K562 (cell line): Measurements from ENCODE around the gene CTSZ. TPM values are rescaled to one million over a fixed set of nuclear protein-coding genes. Genes with fewer than 3 reads are reported as not detected.

Experiments used
- ARID1B ChIP-seq: fragments of 450-650 bp; IDR thresholded peaks from 2 replicates; pipeline ENCODE4 v1.6.1; 2016; ENCODE audit warnings: antibody characterized with exemption, mild to moderate bottlenecking, inconsistent platforms
- BHLHE40 ChIP-seq: IDR thresholded peaks from 2 replicates; pipeline ENCODE4 v1.6.1; 2011; ENCODE audit warnings: low read length, improper control_type of control experiment
- CCAR2 ChIP-seq: fragments of 200-400 bp; formaldehyde crosslinking; IDR thresholded peaks from 2 replicates; pipeline ENCODE4 v1.6.1; 2017; ENCODE audit warnings: mild to moderate bottlenecking, low read depth, low read length
- ESRRA ChIP-seq: fragments of 450-650 bp; IDR thresholded peaks from 2 replicates; pipeline ENCODE4 v1.6.1; 2014; ENCODE audit warnings: low read depth, mild to moderate bottlenecking, moderate library complexity, borderline replicate concordance
- FOXJ2 ChIP-seq: fragments of 200-800 bp; sonication (Bioruptor generic); IDR thresholded peaks from 2 replicates; pipeline ENCODE4 v1.6.1; 2016; ENCODE audit warnings: missing genetic modification characterization, missing compliant biosample characterization
- GATAD2B ChIP-seq: fragments of 450-650 bp; IDR thresholded peaks from 2 replicates; pipeline ENCODE4 v1.6.1; 2017; ENCODE audit warnings: mild to moderate bottlenecking, borderline replicate concordance
- HMG20B ChIP-seq: fragments of 250-450 bp; sonication (Bioruptor Pico); IDR thresholded peaks from 2 replicates; pipeline ENCODE4 v1.5.0; 2021; ENCODE audit warnings: mild to moderate bottlenecking
- HNRNPH1 ChIP-seq: fragments of 200-400 bp; formaldehyde crosslinking; optimal IDR thresholded peaks from 2 replicates; pipeline ENCODE3; 2017; ENCODE audit warnings: low read depth, mild to moderate bottlenecking, low read length, moderate library complexity
- IFI16 ChIP-seq: fragments of 250-450 bp; sonication (Bioruptor Pico); IDR thresholded peaks from 2 replicates; pipeline ENCODE4 v2.1.2; 2022; ENCODE audit warnings: mild to moderate bottlenecking, inconsistent platforms
- KLF6 ChIP-seq: fragments of 250-450 bp; sonication (Bioruptor Pico); IDR thresholded peaks from 2 replicates; pipeline ENCODE4 v1.4.0; 2020; ENCODE audit warnings: mild to moderate bottlenecking, moderate library complexity, borderline replicate concordance
- L3MBTL2 ChIP-seq: fragments of 450-650 bp; IDR thresholded peaks from 2 replicates; pipeline ENCODE4 v1.6.1; 2016; ENCODE audit warnings: mild to moderate bottlenecking, moderate library complexity
- NCOA4 ChIP-seq: fragments of 450-650 bp; IDR thresholded peaks from 2 replicates; pipeline ENCODE4 v1.6.1; 2018; ENCODE audit warnings: mild to moderate bottlenecking; ENCODE audit not compliant: partially characterized antibody
- PTBP1 ChIP-seq: fragments of 200-400 bp; formaldehyde crosslinking; IDR thresholded peaks from 2 replicates; pipeline ENCODE4 v1.6.1; 2017; ENCODE audit warnings: low read depth, low read length
- RBM25 ChIP-seq: fragments of 200-400 bp; formaldehyde crosslinking; IDR thresholded peaks from 2 replicates; pipeline ENCODE4 v1.6.1; 2018; ENCODE audit warnings: low read length, low read depth, moderate library complexity; ENCODE audit not compliant: severe bottlenecking
- RUNX1 ChIP-seq: sonication (generic); IDR thresholded peaks from 2 replicates; pipeline ENCODE4 v1.6.1; 2016; ENCODE audit warnings: antibody characterized with exemption, low read depth
- SIN3A ChIP-seq, 2 experiments: fragments of 150-350 bp in 1 of 2; IDR thresholded peaks; 2 replicates each; pipeline ENCODE4 v1.6.1; 2011 to 2016; ENCODE audit warnings: borderline replicate concordance in 2 of 2, low read depth in 2 of 2, low read length in 2 of 2, mild to moderate bottlenecking in 2 of 2, moderate library complexity in 2 of 2; ENCODE audit not compliant: control insufficient read depth in 1 of 2
- SREBF2 ChIP-seq: sonication (generic); formaldehyde crosslinking; IDR thresholded peaks from 2 replicates; pipeline ENCODE4 v1.4.0; 2020; ENCODE audit warnings: mild to moderate bottlenecking, missing genetic modification reagents
- ZNF212 ChIP-seq: fragments of 450-650 bp; formaldehyde crosslinking; IDR thresholded peaks from 2 replicates; pipeline ENCODE4 v1.4.0; 2020; ENCODE audit warnings: mild to moderate bottlenecking
- ZNF316 ChIP-seq: fragments of 450-650 bp; IDR thresholded peaks from 2 replicates; pipeline ENCODE4 v1.6.1; 2016
- ZNF699 ChIP-seq: fragments of 250-450 bp; sonication (Bioruptor Pico); IDR thresholded peaks from 2 replicates; pipeline ENCODE4 v1.8.0; 2021; ENCODE audit warnings: mild to moderate bottlenecking, moderate library complexity; ENCODE audit not compliant: insufficient replicate concordance
- ZNF778 ChIP-seq: fragments of 450-650 bp; formaldehyde crosslinking; IDR thresholded peaks from 2 replicates; pipeline ENCODE4 v1.4.0; 2020; ENCODE audit warnings: mild to moderate bottlenecking, moderate library complexity
- polyA plus RNA-seq, 8 experiments: library from polyadenylated mRNA; depleted of rRNA in 4 of 8; stranded (reverse) in 5 of 8; unstranded in 3 of 8; fragments of >200 nt; fragmentation: Nextera tagmentation in 2 of 8; fragmentation: Illumina TruSeq in 1 of 8; extraction: Ambion mirVana in 2 of 8; extraction: Trizol in 1 of 8; gene quantifications; 2 replicates each; pipeline versions ENCODE4 v1.2.1 to v1.2.3, GENCODE V29; 2011 to 2014; ENCODE audit warnings: inconsistent platforms in 1 of 8, missing spikeins in 1 of 8
- total RNA-seq, 7 experiments: library from RNA; depleted of rRNA in 6 of 7; stranded (reverse); fragments of >200 nt in 6 of 7; fragmentation: Illumina TruSeq in 2 of 7; extraction: Trizol in 2 of 7; gene quantifications; 2 replicates each; pipeline versions ENCODE4 v1.2.1 to v1.2.3, GENCODE V29; 2011 to 2021; ENCODE audit warnings: low replicate concordance in 1 of 7
- TF ChIP-seq, protein P1 (sequence below): fragments of 250-450 bp; sonication (Bioruptor Pico); IDR thresholded peaks from 2 replicates; pipeline ENCODE4 v1.9.0; 2021; ENCODE audit warnings: mild to moderate bottlenecking, inconsistent platforms
- TF ChIP-seq, protein P2 (sequence below): sonication (generic); formaldehyde crosslinking; IDR thresholded peaks from 2 replicates; pipeline ENCODE4 v1.8.0; 2022; ENCODE audit warnings: mild to moderate bottlenecking, low read depth, missing genetic modification reagents
- TF ChIP-seq, protein P3 (sequence below): fragments of 450-650 bp; formaldehyde crosslinking; conservative IDR thresholded peaks from 2 replicates; pipeline ENCODE4 v1.4.0; 2022; ENCODE audit warnings: mild to moderate bottlenecking, missing genetic modification characterization
- TF ChIP-seq, protein P4 (sequence below): sonication (generic); formaldehyde crosslinking; IDR thresholded peaks from 2 replicates; pipeline ENCODE4 v1.9.0; 2022; ENCODE audit warnings: mild to moderate bottlenecking, missing genetic modification reagents

The CTSZ gene
- total and polyA plus RNA-seq, 9 of the 15 experiments (the other 6 are each of a cell fraction or from before 2014, with no cell fraction given): 1.6 to 143 (median 82.8) TPM

DNA sequence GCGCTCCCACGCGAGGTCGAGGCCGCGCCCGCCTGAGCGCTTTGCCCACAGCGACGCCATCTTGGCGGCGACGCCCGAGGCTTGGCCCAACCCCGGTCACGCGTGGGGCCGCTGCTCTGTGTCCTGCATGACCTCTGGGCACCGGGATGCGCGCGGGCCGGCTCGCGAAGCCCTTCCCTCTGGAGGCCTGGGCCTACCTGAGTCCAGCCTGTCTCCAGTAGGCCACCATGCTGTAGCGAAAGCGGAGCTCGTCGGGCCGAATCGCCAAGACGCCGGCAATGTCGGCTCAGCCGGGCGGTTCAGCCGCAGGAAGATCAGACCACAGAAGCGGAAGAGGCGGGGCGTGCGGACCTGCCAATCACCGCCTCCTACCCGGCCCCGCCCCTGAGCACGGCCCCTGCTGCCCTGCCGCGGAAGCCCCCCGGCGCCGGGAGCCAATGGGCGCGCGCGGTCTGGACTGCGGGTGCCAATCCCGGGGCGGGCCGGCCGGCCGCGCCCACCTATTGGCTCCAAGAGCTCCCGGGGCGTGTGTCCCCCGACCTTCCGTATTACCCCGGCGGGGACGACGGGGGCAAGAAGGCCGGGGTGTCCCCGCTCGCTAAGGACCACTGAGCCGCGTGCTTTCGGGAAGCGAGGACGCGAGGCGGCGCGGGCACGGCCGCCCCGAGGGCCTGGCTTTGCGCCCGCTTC is 25.1 kb upstream of the CTSZ start, which contains the start of gene ATP5F1E (continued):
- TF ChIP-seq ESRRA (peak; percentile 95), RUNX1 (no peak; the same call in 1 of the 2 replicates), GATAD2B (no peak), NCOA4 (no peak), ZNF778 (CRISPR knock-in tag) (no peak), HMG20B (no peak; the same call in 1 of the 2 replicates), HNRNPH1 (no peak), SREBF2 (CRISPR knock-in tag) (no peak), CCAR2 (no peak), ZNF212 (no peak; the same call in 1 of the 2 replicates), ARID1B (no peak), SIN3A (IDR thresholded peaks at IDR 0.05; ENCODE audit: borderline replicate concordance in 2 of 2, control insufficient read depth in 1 of 2, low read depth in 2 of 2, low read length in 2 of 2) (peak in 1 of 2 experiments; percentile 46; a peak in 1 of 4 replicates), IFI16 (peak; percentile 83), PTBP1 (no peak), ZNF699 (CRISPR knock-in tag) (no peak), FOXJ2 (no peak), L3MBTL2 (peak; percentile 98), BHLHE40 (peak; percentile 45; the same call in 1 of the 2 replicates), KLF6 (CRISPR knock-in tag) (peak; percentile 97), RBM25 (peak; percentile 99), ZNF316 (no peak)
- TF ChIP-seq, protein P1, sequence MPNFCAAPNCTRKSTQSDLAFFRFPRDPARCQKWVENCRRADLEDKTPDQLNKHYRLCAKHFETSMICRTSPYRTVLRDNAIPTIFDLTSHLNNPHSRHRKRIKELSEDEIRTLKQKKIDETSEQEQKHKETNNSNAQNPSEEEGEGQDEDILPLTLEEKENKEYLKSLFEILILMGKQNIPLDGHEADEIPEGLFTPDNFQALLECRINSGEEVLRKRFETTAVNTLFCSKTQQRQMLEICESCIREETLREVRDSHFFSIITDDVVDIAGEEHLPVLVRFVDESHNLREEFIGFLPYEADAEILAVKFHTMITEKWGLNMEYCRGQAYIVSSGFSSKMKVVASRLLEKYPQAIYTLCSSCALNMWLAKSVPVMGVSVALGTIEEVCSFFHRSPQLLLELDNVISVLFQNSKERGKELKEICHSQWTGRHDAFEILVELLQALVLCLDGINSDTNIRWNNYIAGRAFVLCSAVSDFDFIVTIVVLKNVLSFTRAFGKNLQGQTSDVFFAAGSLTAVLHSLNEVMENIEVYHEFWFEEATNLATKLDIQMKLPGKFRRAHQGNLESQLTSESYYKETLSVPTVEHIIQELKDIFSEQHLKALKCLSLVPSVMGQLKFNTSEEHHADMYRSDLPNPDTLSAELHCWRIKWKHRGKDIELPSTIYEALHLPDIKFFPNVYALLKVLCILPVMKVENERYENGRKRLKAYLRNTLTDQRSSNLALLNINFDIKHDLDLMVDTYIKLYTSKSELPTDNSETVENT (CRISPR knock-in tag): peak; percentile 42; the same call in 1 of the 2 replicates
- TF ChIP-seq, protein P2, sequence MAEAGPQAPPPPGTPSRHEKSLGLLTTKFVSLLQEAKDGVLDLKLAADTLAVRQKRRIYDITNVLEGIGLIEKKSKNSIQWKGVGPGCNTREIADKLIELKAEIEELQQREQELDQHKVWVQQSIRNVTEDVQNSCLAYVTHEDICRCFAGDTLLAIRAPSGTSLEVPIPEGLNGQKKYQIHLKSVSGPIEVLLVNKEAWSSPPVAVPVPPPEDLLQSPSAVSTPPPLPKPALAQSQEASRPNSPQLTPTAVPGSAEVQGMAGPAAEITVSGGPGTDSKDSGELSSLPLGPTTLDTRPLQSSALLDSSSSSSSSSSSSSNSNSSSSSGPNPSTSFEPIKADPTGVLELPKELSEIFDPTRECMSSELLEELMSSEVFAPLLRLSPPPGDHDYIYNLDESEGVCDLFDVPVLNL (CRISPR knock-in tag): no peak
- TF ChIP-seq, protein P3, sequence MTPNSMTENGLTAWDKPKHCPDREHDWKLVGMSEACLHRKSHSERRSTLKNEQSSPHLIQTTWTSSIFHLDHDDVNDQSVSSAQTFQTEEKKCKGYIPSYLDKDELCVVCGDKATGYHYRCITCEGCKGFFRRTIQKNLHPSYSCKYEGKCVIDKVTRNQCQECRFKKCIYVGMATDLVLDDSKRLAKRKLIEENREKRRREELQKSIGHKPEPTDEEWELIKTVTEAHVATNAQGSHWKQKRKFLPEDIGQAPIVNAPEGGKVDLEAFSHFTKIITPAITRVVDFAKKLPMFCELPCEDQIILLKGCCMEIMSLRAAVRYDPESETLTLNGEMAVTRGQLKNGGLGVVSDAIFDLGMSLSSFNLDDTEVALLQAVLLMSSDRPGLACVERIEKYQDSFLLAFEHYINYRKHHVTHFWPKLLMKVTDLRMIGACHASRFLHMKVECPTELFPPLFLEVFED (CRISPR knock-in tag): peak; percentile 82; the same call in 1 of the 2 replicates
- TF ChIP-seq, protein P4, sequence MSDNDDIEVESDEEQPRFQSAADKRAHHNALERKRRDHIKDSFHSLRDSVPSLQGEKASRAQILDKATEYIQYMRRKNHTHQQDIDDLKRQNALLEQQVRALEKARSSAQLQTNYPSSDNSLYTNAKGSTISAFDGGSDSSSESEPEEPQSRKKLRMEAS: peak; percentile 59
